Endothelial cell (in vitro differentiated cells): ENCODE data around the gene ACOXL. TPM values are rescaled to one million over a fixed set of nuclear protein-coding genes. Genes with fewer than 3 reads are reported as not detected.

Source experiments
- DNase-seq: peaks from one replicate; pipeline ENCODE4 v3.0.0; 2021; ENCODE audit warnings: low spot score
- H3K27ac Mint-ChIP-seq: one replicate; pipeline ENCODE4 v1.8.0; 2021; ENCODE audit warnings: mixed read lengths, inconsistent platforms; ENCODE audit not compliant: unreplicated experiment
- H3K27me3 Mint-ChIP-seq: one replicate; pipeline ENCODE4 v1.8.0; 2021; ENCODE audit warnings: mild to moderate bottlenecking, moderate library complexity, mixed read lengths, inconsistent platforms; ENCODE audit not compliant: unreplicated experiment
- H3K36me3 Mint-ChIP-seq: one replicate; pipeline ENCODE4 v1.8.0; 2021; ENCODE audit warnings: mild to moderate bottlenecking, low read depth, mixed read lengths, inconsistent platforms; ENCODE audit not compliant: unreplicated experiment
- H3K4me1 Mint-ChIP-seq: one replicate; pipeline ENCODE4 v1.8.0; 2021; ENCODE audit warnings: mild to moderate bottlenecking, mixed read lengths, inconsistent platforms; ENCODE audit not compliant: unreplicated experiment
- H3K4me3 Mint-ChIP-seq: one replicate; pipeline ENCODE4 v1.8.0; 2021; ENCODE audit warnings: mild to moderate bottlenecking, mixed read lengths, inconsistent platforms; ENCODE audit not compliant: unreplicated experiment
- H3K9me3 Mint-ChIP-seq: one replicate; pipeline ENCODE4 v1.8.0; 2021; ENCODE audit warnings: mixed read lengths, inconsistent platforms; ENCODE audit not compliant: unreplicated experiment
- total RNA-seq: library from RNA; stranded (reverse); fragmentation: NEBNext Ultra II Directional; extraction: Animal tissue kit (Norgen Biotek cat#: 25700); gene quantifications from one replicate; pipeline ENCODE4 v1.2.1, GENCODE V29; 2021; ENCODE audit not compliant: unreplicated experiment
- TF ChIP-seq, protein P1 (sequence below): fragments of 200-600 bp; sonication (generic); IDR thresholded peaks from one replicate; pipeline ENCODE4 v1.5.0; 2021; ENCODE audit warnings: antibody characterized with exemption; ENCODE audit not compliant: unreplicated experiment

The ACOXL gene
- total RNA-seq, 1 donor from 2014 or later = 0.44 TPM

DNA sequence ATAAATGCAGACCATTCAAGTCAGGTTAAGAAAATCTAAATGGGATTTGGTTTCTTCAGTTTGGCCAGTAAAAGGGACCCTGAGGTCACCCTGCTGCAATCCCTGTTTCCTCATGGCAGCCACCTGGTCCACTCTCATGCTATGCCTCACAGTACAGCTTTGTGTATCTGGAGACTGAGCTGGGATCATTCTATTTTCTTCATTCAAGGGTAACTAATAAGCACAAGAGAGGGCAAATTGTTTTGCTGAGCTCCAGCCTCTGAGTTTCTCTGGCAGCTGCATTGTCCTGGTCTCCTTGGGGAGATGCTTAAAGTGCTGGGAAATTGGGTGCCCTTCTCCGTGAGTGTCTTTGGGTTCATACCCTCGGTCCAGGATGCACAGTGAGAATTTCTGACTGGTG, 369.8 kb downstream of the ACOXL start:
- DNase-seq = no peak
- Mint-ChIP-seq H3K4me1 (no peaks in the 10 kb centered on the region), H3K36me3 (no peaks in the 10 kb centered on the region), H3K27ac (no peak overlapping the region), H3K4me3 (no peak overlapping the region), H3K9me3 (no peaks in the 10 kb centered on the region), H3K27me3 (no peaks in the 10 kb centered on the region)
- TF ChIP-seq, protein P1, sequence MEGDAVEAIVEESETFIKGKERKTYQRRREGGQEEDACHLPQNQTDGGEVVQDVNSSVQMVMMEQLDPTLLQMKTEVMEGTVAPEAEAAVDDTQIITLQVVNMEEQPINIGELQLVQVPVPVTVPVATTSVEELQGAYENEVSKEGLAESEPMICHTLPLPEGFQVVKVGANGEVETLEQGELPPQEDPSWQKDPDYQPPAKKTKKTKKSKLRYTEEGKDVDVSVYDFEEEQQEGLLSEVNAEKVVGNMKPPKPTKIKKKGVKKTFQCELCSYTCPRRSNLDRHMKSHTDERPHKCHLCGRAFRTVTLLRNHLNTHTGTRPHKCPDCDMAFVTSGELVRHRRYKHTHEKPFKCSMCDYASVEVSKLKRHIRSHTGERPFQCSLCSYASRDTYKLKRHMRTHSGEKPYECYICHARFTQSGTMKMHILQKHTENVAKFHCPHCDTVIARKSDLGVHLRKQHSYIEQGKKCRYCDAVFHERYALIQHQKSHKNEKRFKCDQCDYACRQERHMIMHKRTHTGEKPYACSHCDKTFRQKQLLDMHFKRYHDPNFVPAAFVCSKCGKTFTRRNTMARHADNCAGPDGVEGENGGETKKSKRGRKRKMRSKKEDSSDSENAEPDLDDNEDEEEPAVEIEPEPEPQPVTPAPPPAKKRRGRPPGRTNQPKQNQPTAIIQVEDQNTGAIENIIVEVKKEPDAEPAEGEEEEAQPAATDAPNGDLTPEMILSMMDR = no peak

DNA sequence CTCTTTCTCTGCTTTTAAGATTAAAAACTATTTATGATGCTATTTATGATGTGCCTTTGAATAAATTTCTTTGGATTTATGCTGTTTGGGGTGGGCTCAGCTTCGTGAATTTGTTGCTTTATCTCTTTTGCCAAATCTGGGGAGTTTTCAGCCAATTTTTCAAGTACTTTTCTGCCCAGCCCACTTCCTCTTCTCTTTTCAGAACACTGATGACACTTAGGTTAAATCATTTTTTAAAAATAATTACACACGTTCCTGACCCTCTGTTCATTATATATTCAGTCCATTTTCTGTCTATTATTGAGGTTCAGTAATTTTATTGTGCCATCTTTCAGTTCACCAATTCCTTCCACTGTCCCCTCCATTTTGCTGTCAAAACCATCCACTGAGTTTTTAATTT, 373.6 kb downstream of the ACOXL start:
- Mint-ChIP-seq H3K9me3 (no peaks in the 10 kb centered on the region), H3K4me1 (no peaks in the 10 kb centered on the region), H3K27ac (no peak overlapping the region), H3K4me3 (no peak overlapping the region), H3K36me3 (no peaks in the 10 kb centered on the region), H3K27me3 (no peaks in the 10 kb centered on the region)
- TF ChIP-seq, protein P1 = no peak
- DNase-seq = no peak

DNA sequence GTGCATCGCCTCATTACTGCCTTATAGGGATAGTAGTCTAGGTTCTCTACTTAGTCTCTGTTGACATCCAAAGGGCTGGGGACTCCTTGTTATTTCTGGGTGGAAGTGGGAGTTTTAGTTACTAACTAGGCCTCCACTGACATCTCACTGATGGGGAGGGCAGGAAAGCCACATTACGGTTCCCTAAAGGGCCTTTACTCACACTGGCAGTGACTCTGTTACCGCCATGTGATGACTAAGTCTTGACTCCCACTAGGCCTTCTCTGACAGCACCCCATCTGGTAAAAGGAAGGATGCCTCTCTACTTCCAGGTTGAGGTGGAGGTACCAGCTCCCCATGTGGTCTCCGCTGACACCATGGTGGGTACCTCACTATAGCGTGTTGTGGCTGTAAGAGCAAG, 374.3 kb downstream of the ACOXL start:
- H3K27ac Mint-ChIP-seq = no peak overlapping the region
- no peaks in the 10 kb centered on the region for H3K4me1 Mint-ChIP-seq
- DNase-seq = no peak
- H3K27me3 Mint-ChIP-seq = no peaks in the 10 kb centered on the region
- H3K4me3 Mint-ChIP-seq = no peak overlapping the region
- TF ChIP-seq, protein P1 = no peak
- H3K36me3 Mint-ChIP-seq = no peaks in the 10 kb centered on the region
- no peaks in the 10 kb centered on the region for H3K9me3 Mint-ChIP-seq

DNA sequence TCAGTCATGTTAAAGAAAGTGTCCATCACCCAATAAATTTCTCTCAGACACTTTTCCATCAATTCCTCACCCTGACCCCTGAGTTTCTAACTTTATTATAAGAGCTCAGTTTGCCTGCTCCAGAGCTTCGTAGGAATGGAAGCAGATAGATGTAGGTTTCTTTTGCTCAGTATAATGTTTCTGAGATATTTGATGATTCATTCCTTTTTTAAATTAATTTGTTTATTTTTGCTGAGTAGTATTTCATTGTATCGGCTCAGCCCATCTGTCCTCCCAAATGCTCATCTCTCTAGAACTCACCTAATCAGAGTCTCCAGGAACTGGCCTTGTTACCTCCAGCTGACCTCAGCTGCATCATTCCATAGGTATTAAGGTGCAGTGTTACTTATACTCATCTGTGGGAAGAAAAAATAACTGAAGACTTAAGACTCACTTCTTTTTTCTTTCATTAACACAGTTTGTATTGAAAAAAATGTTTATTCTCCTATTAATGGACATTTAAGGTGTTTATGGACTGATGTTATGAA, 376.4 kb downstream of the ACOXL start:
- Mint-ChIP-seq H3K4me1 (no peaks in the 10 kb centered on the region), H3K27me3 (no peaks in the 10 kb centered on the region), H3K27ac (no peak overlapping the region), H3K4me3 (no peak overlapping the region), H3K36me3 (no peaks in the 10 kb centered on the region), H3K9me3 (no peaks in the 10 kb centered on the region)
- TF ChIP-seq, protein P1 = no peak
- DNase-seq = no peak

DNA sequence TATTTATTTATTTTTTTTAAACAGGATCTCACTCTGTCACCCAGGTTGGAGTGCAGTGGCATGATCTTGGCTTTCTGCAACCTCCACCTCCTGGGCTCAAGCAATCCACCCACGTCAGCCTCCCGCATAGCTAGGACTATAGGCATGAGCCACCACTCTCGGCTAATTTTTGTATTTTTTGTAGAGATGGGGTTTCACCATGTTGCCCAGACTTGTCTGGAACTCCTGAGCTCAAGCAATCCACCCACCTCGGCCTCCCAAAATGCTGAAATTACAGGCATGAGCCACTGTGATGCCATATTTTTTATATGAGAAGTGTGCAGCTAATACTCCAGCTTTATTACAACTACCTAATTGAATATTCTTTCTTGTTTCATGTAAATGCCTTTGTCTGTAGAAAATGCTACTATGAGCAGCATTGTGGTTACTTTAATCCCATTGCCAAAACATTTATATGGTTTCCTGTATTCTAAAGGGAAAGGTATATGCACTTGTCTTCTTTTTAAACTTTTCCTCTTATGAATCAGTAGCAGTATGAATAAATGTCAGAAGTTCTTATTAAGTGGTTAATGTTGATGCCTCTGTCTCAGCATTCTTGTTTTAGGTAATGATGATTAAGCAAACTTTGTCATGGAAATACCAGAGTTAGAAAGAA, 378.9 kb downstream of the ACOXL start:
- no peak for DNase-seq
- Mint-ChIP-seq H3K4me1 (no peaks in the 10 kb centered on the region), H3K4me3 (no peak overlapping the region), H3K36me3 (no peaks in the 10 kb centered on the region), H3K9me3 (no peaks in the 10 kb centered on the region), H3K27ac (no peak overlapping the region), H3K27me3 (peaks cover under 1% of the 10 kb centered on the region)
- TF ChIP-seq, protein P1 = no peak
